Dedifferentiated amniotic fluid mesenchymal stem cell (primary cell): Measurements from ENCODE around the gene HERC3.

Source experiments
- DNase-seq: peaks from one replicate; pipeline ENCODE4 v3.0.0-alpha.2; 2016; ENCODE audit errors: extremely low spot score

HERC3 gene

GRCh38 chr4:88746206-88746605 lies 153.9 kb downstream of the HERC3 start:
- no peak for DNase-seq

GRCh38 chr4:88747351-88747750 lies 155.1 kb downstream of the HERC3 start:
- no peak for DNase-seq

GRCh38 chr4:88750369-88750768 lies 158.1 kb downstream of the HERC3 start:
- no peak for DNase-seq

GRCh38 chr4:88751258-88752075 lies 159.2 kb downstream of the HERC3 start:
- DNase-seq: no peak

GRCh38 chr4:88752076-88752463 lies 159.8 kb downstream of the HERC3 start:
- DNase-seq: no peak

- no peak for DNase-seq
Measured at GRCh38 chr4:88752754-88753153, 160.5 kb downstream of the HERC3 start.

GRCh38 chr4:88753658-88754571 lies 161.6 kb downstream of the HERC3 start:
- DNase-seq: no peak

GRCh38 chr4:88754796-88755195 lies 162.5 kb downstream of the HERC3 start:
- no peak for DNase-seq

GRCh38 chr4:88755454-88755853 lies 163.2 kb downstream of the HERC3 start:
- DNase-seq: no peak

GRCh38 chr4:88756149-88756548 lies 163.9 kb downstream of the HERC3 start:
- DNase-seq: no peak

- no peak for DNase-seq
Measured at GRCh38 chr4:88757067-88757466, 164.8 kb downstream of the HERC3 start.

GRCh38 chr4:88757776-88758175 lies 165.5 kb downstream of the HERC3 start:
- no peak for DNase-seq
